GM12878 (cell line): ENCODE data around the gene EPRS1. TPM values are rescaled to one million over a fixed set of nuclear protein-coding genes. Genes with fewer than 3 reads are reported as not detected.

Experiments
- ATAC-seq: fragments of 200-7000 bp; cut with Tn5 transposase; 3 replicates; pipeline ENCODE4 v1.9.1; 2020; ENCODE audit warnings: mild to moderate bottlenecking, moderate library complexity
- BruUV-seq: library from RNA; stranded (reverse); fragments of 400-500 nt; replicated peaks from 2 replicates; lab custom pipeline; 2021; lab: Mats Ljungman, UMichigan
- CTCF ChIA-PET: fragments of 300-600 bp; sonication (Branson Sonifier 250); formaldehyde crosslinking; extraction: SDS; loops from one replicate; lab custom pipeline; 2021; ENCODE audit warnings: inconsistent platforms; lab: Yijun Ruan, JAX
- POLR2A ChIA-PET: fragments of 350-600 bp; formaldehyde crosslinking; extraction: SDS; loops from one replicate; lab custom pipeline; 2021; ENCODE audit warnings: inconsistent platforms; lab: Charles Lee
- RAD21 ChIA-PET: fragments of 300-600 bp; sonication (Branson Sonifier 250); formaldehyde crosslinking; loops from one replicate; lab custom pipeline; 2023; ENCODE audit warnings: antibody characterized with exemption; ENCODE audit not compliant: unreplicated experiment; lab: Charles Lee
- SMC1A ChIA-PET: fragments of 300-600 bp; sonication (Branson Sonifier 250); formaldehyde crosslinking; loops from one replicate; lab custom pipeline; 2023; ENCODE audit not compliant: unreplicated experiment, uncharacterized antibody; lab: Charles Lee
- DNase-seq: peaks from one replicate; pipeline ENCODE4 v3.0.0-alpha.2; 2011; ENCODE audit warnings: low read depth, low spot score
- FAIRE-seq: peaks from 3 replicates; lab custom pipeline; 2011; peaks lifted over from hg19 to GRCh38; lab: Jason Lieb, UNC
- H2AFZ ChIP-seq: 2 replicates; pipeline ENCODE4 v1.6.0; 2011; ENCODE audit warnings: low read depth, low read length, control low read depth; ENCODE audit not compliant: control insufficient read depth
- H3K27ac ChIP-seq: 2 replicates; pipeline ENCODE4 v1.5.1; 2011; ENCODE audit warnings: control low read depth; ENCODE audit not compliant: control insufficient read depth, insufficient read depth
- H3K27me3 ChIP-seq, 2 experiments: replicated peaks in 1 of 2; 2 replicates each; pipeline versions ENCODE4 v1.6.0 to v1.6.1; 2011; ENCODE audit warnings: low read length in 1 of 2; ENCODE audit not compliant: control insufficient read depth in 2 of 2, insufficient read depth in 2 of 2
- H3K36me3 ChIP-seq, 2 experiments: 2 replicates each; pipeline ENCODE4 v1.5.1; 2011; ENCODE audit warnings: low read length in 1 of 2; ENCODE audit not compliant: control insufficient read depth in 2 of 2, insufficient read depth in 2 of 2
- H3K4me1 ChIP-seq: 2 replicates; pipeline ENCODE4 v1.6.1; 2011; ENCODE audit warnings: mild to moderate bottlenecking, low read length, moderate library complexity, mixed read lengths; ENCODE audit not compliant: control insufficient read depth, insufficient read depth
- H3K4me2 ChIP-seq: 2 replicates; pipeline ENCODE4 v1.6.0; 2011; ENCODE audit warnings: control low read depth; ENCODE audit not compliant: control insufficient read depth, insufficient read depth
- H3K4me3 ChIP-seq: fragments of 200-600 bp; sonication (generic); 2 replicates; pipeline ENCODE4 v1.5.1; 2016
- H3K79me2 ChIP-seq: 2 replicates; pipeline ENCODE4 v1.6.0; 2011; ENCODE audit warnings: low read length; ENCODE audit not compliant: control insufficient read depth, insufficient read depth
- H3K9ac ChIP-seq: 2 replicates; pipeline ENCODE4 v1.8.0; 2011; ENCODE audit warnings: low read length, control low read depth, mixed read lengths; ENCODE audit not compliant: control insufficient read depth, insufficient read depth
- H3K9me3 ChIP-seq: replicated peaks from 3 replicates; pipeline ENCODE4 v1.5.1; 2011; ENCODE audit warnings: mild to moderate bottlenecking, low read length; ENCODE audit not compliant: control insufficient read depth, insufficient read depth
- H4K20me1 ChIP-seq: 2 replicates; pipeline ENCODE4 v1.6.0; 2011; ENCODE audit not compliant: control insufficient read depth, insufficient read depth
- CBFB ChIP-seq: IDR thresholded peaks from 2 replicates; pipeline ENCODE4 v1.6.1; 2016; ENCODE audit warnings: antibody characterized with exemption, low read depth
- CREB1 ChIP-seq: IDR thresholded peaks from 2 replicates; pipeline ENCODE4 v1.6.1; 2012; ENCODE audit warnings: low read depth, mild to moderate bottlenecking, inconsistent platforms
- CUX1 ChIP-seq: IDR thresholded peaks from 2 replicates; pipeline ENCODE4 v1.6.1; 2012; ENCODE audit warnings: improper control_type of control experiment, low read depth, low read length; ENCODE audit not compliant: insufficient replicate concordance
- EP300 ChIP-seq, 2 experiments: fragments of 150-350 bp in 1 of 2; IDR thresholded peaks; 2 replicates each; pipeline ENCODE4 v1.6.1; 2011 to 2012; ENCODE audit warnings: low read depth in 2 of 2, low read length in 2 of 2, borderline replicate concordance in 1 of 2, improper control_type of control experiment in 1 of 2, inconsistent platforms in 1 of 2; ENCODE audit not compliant: control insufficient read depth in 1 of 2
- EZH2 ChIP-seq: IDR thresholded peaks from 2 replicates; pipeline ENCODE4 v1.6.1; 2012; ENCODE audit warnings: low read depth, mild to moderate bottlenecking, control low read depth, inconsistent platforms, low read length, borderline replicate concordance; ENCODE audit not compliant: control insufficient read depth
- KAT2A ChIP-seq: conservative IDR thresholded peaks from 2 replicates; pipeline ENCODE4 v1.6.1; 2011; ENCODE audit warnings: low read depth, low read length; ENCODE audit not compliant: control insufficient read depth
- ZSCAN29 ChIP-seq: fragments of 450-650 bp; IDR thresholded peaks from 2 replicates; pipeline ENCODE4 v1.6.1; 2017; ENCODE audit warnings: mild to moderate bottlenecking, moderate library complexity
- WGBS: methylation state at CpG from one replicate; pipeline ENCODE4 v1.1.6; 2016; ENCODE audit warnings: low lambda C conversion rate; ENCODE audit not compliant: insufficient replicate concordance, insufficient coverage; ENCODE audit errors: missing lambda C conversion rate; 5-methylcytosine and 5-hydroxymethylcytosine counted together
- in situ Hi-C: fragments of 300-500 bp; cut with MboI; formaldehyde crosslinking; loops from 9 replicates; pipeline ENCODE4 v1.14.3; 2018; ENCODE audit warnings: mixed read lengths
- intact Hi-C: fragments of 100-400 bp; cut with micrococcal nuclease; formaldehyde crosslinking; loops from one replicate; pipeline ENCODE4 v1.14.2; 2022; ENCODE audit not compliant: unreplicated experiment
- polyA plus RNA-seq, 11 experiments: library from polyadenylated mRNA; depleted of rRNA in 4 of 11; unstranded in 6 of 11; stranded (reverse) in 5 of 11; fragments of >200 nt; fragmentation: Nextera tagmentation in 4 of 11; fragmentation: Illumina TruSeq in 1 of 11; extraction: Ambion mirVana in 4 of 11; extraction: Trizol in 1 of 11; gene quantifications; 1 replicate in 1 of 11; 2 replicates in 10 of 11; pipeline versions ENCODE4 v1.2.1 to v1.2.3, GENCODE V29; 2011 to 2016; ENCODE audit warnings: inconsistent platforms in 2 of 11, missing spikeins in 2 of 11, low read depth in 1 of 11
- total RNA-seq, 4 experiments: library from RNA; depleted of rRNA in 3 of 4; stranded (reverse); fragments of >200 nt in 3 of 4; fragmentation: Illumina TruSeq in 1 of 4; extraction: Trizol in 1 of 4; gene quantifications; 2 replicates each; pipeline versions ENCODE4 v1.2.1 to v1.2.3, GENCODE V29; 2013 to 2021

EPRS1 gene
- total and polyA plus RNA-seq, 10 of the 15 experiments (the other 5 are each of a cell fraction or from before 2014, with no cell fraction given), result 68.2 to 175 (median 119) TPM

DNA sequence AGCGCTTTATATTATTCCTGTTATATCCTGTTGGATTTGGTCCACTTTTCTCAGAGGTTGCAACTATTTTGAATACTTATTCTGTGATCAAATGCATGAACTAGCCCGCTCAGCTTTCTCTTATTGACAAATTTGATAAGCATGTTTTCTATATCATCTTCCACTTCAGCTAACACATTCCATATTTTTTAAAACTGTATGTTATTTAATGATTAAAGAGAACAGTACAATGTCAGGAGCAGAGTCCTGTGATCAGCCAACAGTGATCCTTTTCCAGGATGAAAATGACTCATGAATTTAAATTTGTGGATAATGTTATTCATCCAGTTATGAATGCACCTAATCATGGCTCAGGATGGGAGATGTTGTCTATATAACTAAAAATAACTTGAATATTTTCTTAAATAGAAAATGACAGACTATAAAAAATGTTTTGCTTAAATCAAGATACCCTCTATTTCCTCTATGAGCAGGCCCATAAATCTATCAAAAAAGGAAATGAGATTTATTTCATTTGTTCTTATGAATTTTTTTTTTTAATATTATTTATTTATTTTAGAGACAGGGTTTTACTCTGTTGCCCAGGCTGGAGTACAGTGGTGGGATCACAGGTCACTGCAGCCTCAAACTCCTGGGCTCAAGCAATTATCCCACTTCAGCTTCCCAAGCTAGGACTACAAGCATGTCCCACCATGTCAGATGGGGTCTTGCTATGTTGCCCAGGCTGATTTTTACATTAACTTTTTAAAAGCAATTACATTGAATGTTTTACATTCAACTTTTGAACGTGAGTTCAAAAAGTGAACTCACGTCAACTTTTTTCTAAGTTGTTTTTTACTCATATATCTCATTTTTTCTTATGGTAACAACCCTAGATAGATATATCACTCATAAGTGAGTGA is 30.8 kb upstream of the EPRS1 start:
- H3K27me3 ChIP-seq, result no peaks in the 10 kb centered on the region
- H3K9ac ChIP-seq, result no peak overlapping the region
- 96% methylated on average over 4 of the region's 4 CpGs for WGBS
- intact Hi-C loops (no loop called here), in situ Hi-C loops (no loop called here)
- ATAC-seq, result no peak
- no peak for FAIRE-seq
- no TSS peak for BruUV-seq
- DNase-seq, result no peak
- ChIA-PET RAD21 (no interaction called here), POLR2A (interaction anchor here (0.6 kb wide), 1 partner anchor 46 kb away, joined by 3 read pairs; no protein-coding TSS in a partner anchor), CTCF (no interaction called here), SMC1A (no interaction called here)
- no peak for TF ChIP-seq EP300 (IDR thresholded peaks at IDR 0.05; ENCODE audit: borderline replicate concordance in 1 of 2, control insufficient read depth in 1 of 2, low read depth in 2 of 2, low read length in 2 of 2)
- no peak overlapping the region for H3K4me2 ChIP-seq
- no peak overlapping the region for H3K4me3 ChIP-seq
- no peaks in the 10 kb centered on the region for H3K4me1 ChIP-seq
- H3K9me3 ChIP-seq, result peaks cover 2% of the 10 kb centered on the region; the same call in 1 of the 3 replicates
- no peaks in the 10 kb centered on the region for H4K20me1 ChIP-seq
- no peaks in the 10 kb centered on the region; the same call in none of the 2 replicates for H3K79me2 ChIP-seq
- H3K36me3 ChIP-seq, result peaks cover 0 to 19% of the 10 kb centered on the region in 2 experiments; a peak in 3 of 4 replicates
- no peak overlapping the region for H2AFZ ChIP-seq
- no peak overlapping the region for H3K27ac ChIP-seq

DNA sequence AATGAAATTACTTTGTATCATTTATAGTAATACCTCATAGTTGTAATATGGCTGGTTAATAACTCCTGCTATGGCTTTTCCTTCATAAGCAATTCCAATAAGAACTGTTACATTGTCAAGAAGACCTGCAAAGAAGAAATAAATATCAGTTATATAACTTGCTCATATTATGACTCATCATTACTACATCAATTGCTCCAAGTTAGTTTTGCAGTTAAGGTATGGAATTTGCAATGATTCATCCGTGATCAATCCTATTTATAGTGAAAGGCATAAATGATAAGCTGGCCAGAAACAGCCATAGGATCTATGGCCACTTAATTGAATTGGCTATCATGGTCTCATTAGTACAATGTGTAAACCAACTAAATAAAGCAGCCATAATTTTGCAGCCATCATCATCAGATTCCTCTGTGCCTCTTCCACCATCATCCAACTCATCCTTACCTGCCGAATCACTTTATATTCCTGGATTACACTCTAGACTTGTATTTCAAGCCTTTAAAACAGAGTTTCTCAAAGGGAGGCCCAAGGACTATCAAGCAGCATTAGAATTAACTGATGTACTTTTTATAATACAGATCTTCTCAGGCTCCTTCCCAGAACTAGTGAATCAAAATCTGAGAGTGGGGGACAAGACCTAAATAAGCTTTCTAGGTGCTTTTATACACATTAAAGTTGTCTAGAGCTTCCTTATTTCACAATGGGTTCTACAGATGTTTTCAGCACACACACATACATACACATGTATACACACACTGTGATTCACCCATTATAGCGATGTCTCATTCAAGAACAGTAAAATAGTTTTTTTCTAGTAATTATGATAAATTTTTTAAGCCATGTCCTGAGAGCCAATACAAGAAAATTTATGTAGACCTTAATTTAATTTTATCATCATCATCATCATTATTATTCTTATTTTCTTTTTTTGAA is 21.2 kb upstream of the EPRS1 start:
- intact Hi-C loops, result no loop called here
- FAIRE-seq, result no peak
- no peak for TF ChIP-seq ZSCAN29
- no peak for TF ChIP-seq CREB1
- TF ChIP-seq CUX1, result no peak
- no peak for TF ChIP-seq CBFB
- no peak for TF ChIP-seq KAT2A
- no peak for TF ChIP-seq EZH2

More for the DNA sequence above, 21.2 kb upstream of the EPRS1 start:
- POLR2A ChIA-PET, result no interaction called here
- H3K4me3 ChIP-seq, result no peak overlapping the region
- H3K4me1 ChIP-seq, result no peaks in the 10 kb centered on the region
- peaks cover 2 to 26% of the 10 kb centered on the region in 2 experiments for H3K36me3 ChIP-seq
- no peak for DNase-seq
- H4K20me1 ChIP-seq, result no peaks in the 10 kb centered on the region
- H2AFZ ChIP-seq, result no peak overlapping the region
- H3K27me3 ChIP-seq, result no peaks in the 10 kb centered on the region
- H3K79me2 ChIP-seq, result no peaks in the 10 kb centered on the region
- SMC1A ChIA-PET, result interaction anchor here (0.7 to 1.1 kb wide), 3 partner anchors 25 to 128 kb away, joined by 3 read pairs; no protein-coding TSS in a partner anchor
- no peaks in the 10 kb centered on the region for H3K9me3 ChIP-seq
- RAD21 ChIA-PET, result no interaction called here
- WGBS, result 94% methylated on average over 3 of the region's 3 CpGs
- CTCF ChIA-PET, result interaction anchor here (1.0 to 1.1 kb wide), 2 partner anchors 31 to 128 kb away, joined by 3 read pairs; no protein-coding TSS in a partner anchor
- BruUV-seq, result no TSS peak
- no peak overlapping the region for H3K4me2 ChIP-seq
- H3K27ac ChIP-seq, result no peak overlapping the region
- in situ Hi-C loops, result no loop called here
- ATAC-seq, result no peak
- no peak overlapping the region for H3K9ac ChIP-seq
